Liver (tissue), 3 donors: Measurements from ENCODE around the gene DEFB113.

ENCODE experiments used
- CTCF ChIP-seq: fragments of 150-350 bp; IDR thresholded peaks from 2 replicates; pipeline ENCODE4 v1.5.1; 2017; ENCODE audit warnings: improper control_type of control experiment, low read depth, low read length; ENCODE audit not compliant: missing input control
- EGR1 ChIP-seq, 2 donors: IDR thresholded peaks; 2 replicates each; pipeline ENCODE4 v1.6.1; 2016 to 2018; ENCODE audit warnings: antibody characterized with exemption in 2 of 2, low read depth in 2 of 2
- GABPA ChIP-seq, 2 donors: IDR thresholded peaks in 1 of 2; conservative IDR thresholded peaks in 1 of 2; 2 replicates each; pipeline ENCODE4 v1.6.1; 2016; ENCODE audit warnings: antibody characterized with exemption in 2 of 2, mild to moderate bottlenecking in 1 of 2, moderate library complexity in 1 of 2
- HNF4G ChIP-seq: IDR thresholded peaks from 2 replicates; pipeline ENCODE4 v1.6.1; 2016; ENCODE audit warnings: antibody characterized with exemption
- JUND ChIP-seq, 2 donors: IDR thresholded peaks; 2 replicates each; pipeline ENCODE4 v1.6.1; 2016; ENCODE audit warnings: antibody characterized with exemption in 2 of 2
- RAD21 ChIP-seq, 2 donors: IDR thresholded peaks; 2 replicates each; pipeline ENCODE4 v1.6.1; 2016; ENCODE audit warnings: antibody characterized with exemption in 2 of 2, mild to moderate bottlenecking in 2 of 2
- REST ChIP-seq: IDR thresholded peaks from 2 replicates; pipeline ENCODE4 v1.6.1; 2016; ENCODE audit warnings: antibody characterized with exemption, mild to moderate bottlenecking
- SP1 ChIP-seq: IDR thresholded peaks from 2 replicates; pipeline ENCODE4 v1.6.1; 2018; ENCODE audit warnings: antibody characterized with exemption, mild to moderate bottlenecking
- TAF1 ChIP-seq: conservative IDR thresholded peaks from 2 replicates; pipeline ENCODE4 v1.6.1; 2016; ENCODE audit warnings: antibody characterized with exemption, mild to moderate bottlenecking
- YY1 ChIP-seq: IDR thresholded peaks from 2 replicates; pipeline ENCODE4 v1.6.1; 2016; ENCODE audit warnings: antibody characterized with exemption, mild to moderate bottlenecking
- TF ChIP-seq, protein P1 (sequence below): IDR thresholded peaks from 2 replicates; pipeline ENCODE4 v1.6.1; 2016; ENCODE audit warnings: antibody characterized with exemption
- TF ChIP-seq, protein P2 (sequence below): IDR thresholded peaks from 2 replicates; pipeline ENCODE4 v1.6.1; 2016; ENCODE audit warnings: antibody characterized with exemption
- donor health status: healthy.
- donor health status: healthy.

GRCh38 chr6:49986551-49986950, 17.1 kb upstream of the DEFB113 start:
- TF ChIP-seq, protein P1, sequence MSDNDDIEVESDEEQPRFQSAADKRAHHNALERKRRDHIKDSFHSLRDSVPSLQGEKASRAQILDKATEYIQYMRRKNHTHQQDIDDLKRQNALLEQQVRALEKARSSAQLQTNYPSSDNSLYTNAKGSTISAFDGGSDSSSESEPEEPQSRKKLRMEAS, result no peak
- TF ChIP-seq CTCF, result no peak
- no peak for TF ChIP-seq SP1
- no peak for TF ChIP-seq GABPA (IDR thresholded peaks at IDR 0.05 in 1 of 2, conservative IDR thresholded peaks at IDR 0.05 in 1 of 2)
- TF ChIP-seq TAF1, result no peak
- TF ChIP-seq YY1, result no peak
- TF ChIP-seq RAD21 (IDR thresholded peaks at IDR 0.05), result no peak
- TF ChIP-seq, protein P2, sequence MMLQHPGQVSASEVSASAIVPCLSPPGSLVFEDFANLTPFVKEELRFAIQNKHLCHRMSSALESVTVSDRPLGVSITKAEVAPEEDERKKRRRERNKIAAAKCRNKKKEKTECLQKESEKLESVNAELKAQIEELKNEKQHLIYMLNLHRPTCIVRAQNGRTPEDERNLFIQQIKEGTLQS, result no peak
- TF ChIP-seq HNF4G, result no peak
- TF ChIP-seq REST, result no peak
- no peak for TF ChIP-seq EGR1 (IDR thresholded peaks at IDR 0.05; ENCODE audit: low read depth in 2 of 2)
- TF ChIP-seq JUND (IDR thresholded peaks at IDR 0.05), result no peak
